Measurements from ENCODE around the gene SNAI3.

DNA sequence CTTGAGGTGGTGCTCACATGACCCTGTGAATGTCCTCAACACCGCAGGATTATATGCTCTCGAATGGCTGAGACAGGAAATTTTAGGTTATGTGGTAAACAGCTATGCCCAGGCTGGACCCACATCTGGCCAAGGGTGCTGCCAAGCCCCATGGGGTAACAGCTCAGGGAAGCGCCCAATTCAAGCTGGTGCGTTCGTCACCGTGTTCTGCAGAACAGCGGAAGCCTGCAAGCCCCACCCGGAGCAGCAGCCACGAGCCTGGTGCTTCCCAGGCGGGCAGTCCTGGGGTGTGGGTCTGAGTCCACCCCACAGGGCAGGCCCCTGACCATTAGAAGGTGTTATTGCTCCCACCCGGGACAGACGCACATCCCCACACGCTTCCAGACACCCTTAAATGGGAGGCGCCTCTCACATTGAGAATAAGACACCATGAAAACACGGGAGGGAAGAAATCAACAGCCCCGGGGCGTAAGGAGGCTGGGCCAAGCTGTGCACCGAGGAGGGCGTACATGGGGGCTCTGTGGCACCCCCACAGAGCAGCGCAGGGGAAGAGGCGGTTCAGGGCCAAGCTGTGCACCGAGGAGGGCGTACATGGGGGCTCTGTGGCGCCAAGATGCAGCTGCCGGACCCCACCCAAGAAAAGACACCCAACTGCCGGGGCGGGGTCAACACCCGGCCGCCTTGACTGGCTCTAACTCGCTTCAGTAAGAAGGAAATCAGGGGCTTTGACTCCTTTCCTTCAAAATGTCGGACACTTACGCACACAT, 32.5 kb downstream of the SNAI3 start:
- TF ChIP-seq, protein P1, sequence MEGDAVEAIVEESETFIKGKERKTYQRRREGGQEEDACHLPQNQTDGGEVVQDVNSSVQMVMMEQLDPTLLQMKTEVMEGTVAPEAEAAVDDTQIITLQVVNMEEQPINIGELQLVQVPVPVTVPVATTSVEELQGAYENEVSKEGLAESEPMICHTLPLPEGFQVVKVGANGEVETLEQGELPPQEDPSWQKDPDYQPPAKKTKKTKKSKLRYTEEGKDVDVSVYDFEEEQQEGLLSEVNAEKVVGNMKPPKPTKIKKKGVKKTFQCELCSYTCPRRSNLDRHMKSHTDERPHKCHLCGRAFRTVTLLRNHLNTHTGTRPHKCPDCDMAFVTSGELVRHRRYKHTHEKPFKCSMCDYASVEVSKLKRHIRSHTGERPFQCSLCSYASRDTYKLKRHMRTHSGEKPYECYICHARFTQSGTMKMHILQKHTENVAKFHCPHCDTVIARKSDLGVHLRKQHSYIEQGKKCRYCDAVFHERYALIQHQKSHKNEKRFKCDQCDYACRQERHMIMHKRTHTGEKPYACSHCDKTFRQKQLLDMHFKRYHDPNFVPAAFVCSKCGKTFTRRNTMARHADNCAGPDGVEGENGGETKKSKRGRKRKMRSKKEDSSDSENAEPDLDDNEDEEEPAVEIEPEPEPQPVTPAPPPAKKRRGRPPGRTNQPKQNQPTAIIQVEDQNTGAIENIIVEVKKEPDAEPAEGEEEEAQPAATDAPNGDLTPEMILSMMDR (IDR thresholded peaks at IDR 0.05; ENCODE audit: low read depth, low read length) = no peak
- TF ChIP-seq EZH2phosphoT487 (IDR thresholded peaks at IDR 0.05; ENCODE audit: low read depth) = no peak

Measured in OCI-LY3 (cell line).